ENCODE data around the gene TES. TPM values are rescaled to one million over a fixed set of nuclear protein-coding genes. Genes with fewer than 3 reads are reported as not detected.

TES gene
- total and polyA plus RNA-seq, 2 of the 8 experiments (the other 6 are each of a cell fraction or from before 2014, with no cell fraction given) = 18.2 to 36.3 TPM

GRCh38 chr7:116214921-116215320 lies 4.6 kb downstream of the TES start (continued):
- no peak for TF ChIP-seq SP2 (IDR thresholded peaks at IDR 0.05; ENCODE audit: low read length)
- no peak for TF ChIP-seq JUN (IDR thresholded peaks at IDR 0.05; ENCODE audit: low read depth, low read length)
- TF ChIP-seq NANOG (IDR thresholded peaks at IDR 0.05; ENCODE audit: insufficient read depth, low read depth, low read length, poor library complexity, severe bottlenecking) = no peak
- no peak for TF ChIP-seq SIN3A (conservative IDR thresholded peaks at IDR 0.05 in 1 of 2, IDR thresholded peaks at IDR 0.05 in 1 of 2; ENCODE audit: low read depth in 1 of 2, low read length in 2 of 2)
- TF ChIP-seq FOSL1 (IDR thresholded peaks at IDR 0.05; ENCODE audit: insufficient read depth, low read depth, low read length) = no peak
- TF ChIP-seq HDAC6 (IDR thresholded peaks at IDR 0.05; ENCODE audit: low read depth, low read length) = no peak
